Suprapubic skin (tissue), 4 donors: ENCODE results near the gene TCTN2. TPM values are rescaled to one million over a fixed set of nuclear protein-coding genes. Genes with fewer than 3 reads are reported as not detected.

Experiments used
- DNase-seq, 2 donors: peaks; one replicate each; pipeline ENCODE4 v3.0.0-alpha.2; 2019; ENCODE audit warnings: low spot score in 2 of 2
- H3K27ac ChIP-seq: fragments of 200-600 bp; sonication (generic); one replicate; pipeline ENCODE4 v1.5.1; 2019
- H3K27me3 ChIP-seq: fragments of 200-600 bp; sonication (generic); one replicate; pipeline ENCODE4 v1.5.1; 2019
- H3K36me3 ChIP-seq: fragments of 200-600 bp; sonication (generic); one replicate; pipeline ENCODE4 v1.5.1; 2019
- H3K4me1 ChIP-seq: fragments of 200-600 bp; sonication (generic); one replicate; pipeline ENCODE4 v1.5.1; 2019
- H3K4me3 ChIP-seq: fragments of 200-600 bp; sonication (generic); one replicate; pipeline ENCODE4 v1.5.1; 2019; ENCODE audit warnings: mild to moderate bottlenecking
- H3K9me3 ChIP-seq: fragments of 200-600 bp; sonication (generic); one replicate; pipeline ENCODE4 v1.5.1; 2019
- CTCF ChIP-seq, 2 donors: fragments of 200-600 bp in 1 of 2; fragments of 450-650 bp in 1 of 2; sonication (generic) in 1 of 2; IDR thresholded peaks; one replicate each; pipeline ENCODE4 v1.5.1; 2016 to 2019; ENCODE audit warnings: antibody characterized with exemption in 2 of 2, mild to moderate bottlenecking in 1 of 2, moderate library complexity in 1 of 2
- EP300 ChIP-seq: sonication (generic); formaldehyde crosslinking; IDR thresholded peaks from one replicate; pipeline ENCODE4 v1.6.1; 2017; ENCODE audit warnings: antibody characterized with exemption
- POLR2A ChIP-seq, 2 donors: fragments of 450-650 bp; IDR thresholded peaks; one replicate each; pipeline ENCODE4 v1.6.1; 2017; ENCODE audit warnings: antibody characterized with exemption in 2 of 2, mild to moderate bottlenecking in 2 of 2, moderate library complexity in 2 of 2
- POLR2AphosphoS5 ChIP-seq, 3 donors: sonication (generic); formaldehyde crosslinking; IDR thresholded peaks; one replicate each; pipeline ENCODE4 v1.6.1; 2017; ENCODE audit warnings: antibody characterized with exemption in 3 of 3
- WGBS: methylation state at CpG from one replicate; pipeline ENCODE4 v1.1.5; 2018; 5-methylcytosine and 5-hydroxymethylcytosine counted together
- total RNA-seq, 4 donors: library from RNA; depleted of rRNA; stranded (reverse); fragments of >200 nt; gene quantifications; one replicate each; pipeline ENCODE4 v1.1.0, GENCODE V29; 2016

The TCTN2 gene
- total RNA-seq, 4 donors from 2014 or later: 10.2 to 31.9 (median 16.0) TPM

GRCh38 chr12:123717350-123717749 is 46.4 kb downstream of the TCTN2 start:
- no peaks in the 10 kb centered on the region for H3K27me3 ChIP-seq
- no peak for DNase-seq
- no peaks in the 10 kb centered on the region for H3K9me3 ChIP-seq
- H3K4me1 ChIP-seq: peaks cover 18% of the 10 kb centered on the region
- H3K36me3 ChIP-seq: peaks cover 20% of the 10 kb centered on the region
- 89% methylated on average over 3 of the region's 3 CpGs for WGBS
- no peak overlapping the region for H3K4me3 ChIP-seq
- no peak for TF ChIP-seq CTCF (IDR thresholded peaks at IDR 0.05)
- TF ChIP-seq POLR2AphosphoS5 (IDR thresholded peaks at IDR 0.05): no peak
- TF ChIP-seq POLR2A (IDR thresholded peaks at IDR 0.05): no peak
- no peak for TF ChIP-seq EP300
- no peak overlapping the region for H3K27ac ChIP-seq

- H3K36me3 ChIP-seq: peaks cover 43% of the 10 kb centered on the region
- TF ChIP-seq POLR2AphosphoS5 (IDR thresholded peaks at IDR 0.05) (no peak), CTCF (IDR thresholded peaks at IDR 0.05) (no peak), EP300 (no peak), POLR2A (IDR thresholded peaks at IDR 0.05) (no peak)
- H3K4me1 ChIP-seq: no peaks in the 10 kb centered on the region
- no peak overlapping the region for H3K4me3 ChIP-seq
- no peaks in the 10 kb centered on the region for H3K9me3 ChIP-seq
- H3K27me3 ChIP-seq: no peaks in the 10 kb centered on the region
- no peak for DNase-seq
- WGBS: 94% methylated on average over 5 of the region's 5 CpGs
- no peak overlapping the region for H3K27ac ChIP-seq
Measured at GRCh38 chr12:123720141-123720814, 49.4 kb downstream of the TCTN2 start.

GRCh38 chr12:123721245-123721644 is 50.3 kb downstream of the TCTN2 start:
- TF ChIP-seq POLR2AphosphoS5 (IDR thresholded peaks at IDR 0.05) (no peak), EP300 (no peak), CTCF (IDR thresholded peaks at IDR 0.05) (no peak), POLR2A (IDR thresholded peaks at IDR 0.05) (no peak)
- Histone ChIP-seq H3K36me3 (peaks cover 53% of the 10 kb centered on the region), H3K27me3 (no peaks in the 10 kb centered on the region), H3K9me3 (no peaks in the 10 kb centered on the region), H3K27ac (no peak overlapping the region), H3K4me3 (no peak overlapping the region), H3K4me1 (no peaks in the 10 kb centered on the region)
- WGBS: 89% methylated on average over 2 of the region's 2 CpGs
- no peak for DNase-seq

GRCh38 chr12:123723011-123723410 is 52.1 kb downstream of the TCTN2 start:
- H3K4me1 ChIP-seq: no peaks in the 10 kb centered on the region
- no peaks in the 10 kb centered on the region for H3K27me3 ChIP-seq
- WGBS: 85% methylated on average over 8 of the region's 8 CpGs
- no peak for DNase-seq
- TF ChIP-seq CTCF (IDR thresholded peaks at IDR 0.05) (no peak), POLR2AphosphoS5 (IDR thresholded peaks at IDR 0.05) (no peak)
- no peaks in the 10 kb centered on the region for H3K9me3 ChIP-seq
- no peak overlapping the region for H3K27ac ChIP-seq
- H3K4me3 ChIP-seq: no peak overlapping the region
- H3K36me3 ChIP-seq: peaks cover 70% of the 10 kb centered on the region

GRCh38 chr12:123723765-123724164 is 52.9 kb downstream of the TCTN2 start:
- no peak overlapping the region for H3K4me3 ChIP-seq
- 83% methylated on average over 5 of the region's 5 CpGs for WGBS
- no peaks in the 10 kb centered on the region for H3K27me3 ChIP-seq
- no peaks in the 10 kb centered on the region for H3K4me1 ChIP-seq
- TF ChIP-seq CTCF (IDR thresholded peaks at IDR 0.05): no peak
- no peak for DNase-seq
- peaks cover 78% of the 10 kb centered on the region for H3K36me3 ChIP-seq
- H3K9me3 ChIP-seq: no peaks in the 10 kb centered on the region
- no peak overlapping the region for H3K27ac ChIP-seq
